Measurements from ENCODE around the gene DYNC2I2. TPM values are rescaled to one million over a fixed set of nuclear protein-coding genes. Genes with fewer than 3 reads are reported as not detected.
"Not testable (repeated sequence)": the region's sequence is repeated elsewhere in the genome, so short reads cannot be mapped to it uniquely, and the experiment has no call there.

DYNC2I2 gene
- total RNA-seq, 1 donor, result 2.1 TPM

- H3K27me3 ChIP-seq (ENCODE audit: insufficient read depth, low read length); H3K4me3 ChIP-seq (ENCODE audit: low read length); H3K4me1 ChIP-seq (ENCODE audit: insufficient read depth, low read length); H3K9me3 ChIP-seq (ENCODE audit: low read depth, low read length): not testable (repeated sequence)
These were observed 69.7 kb downstream of the DYNC2I2 start for GRCh38 chr9:128586934-128587333.

GRCh38 chr9:128585155-128585554 is 71.5 kb downstream of the DYNC2I2 start:
- H3K27me3 ChIP-seq (ENCODE audit: insufficient read depth, low read length); H3K9me3 ChIP-seq (ENCODE audit: low read depth, low read length); H3K4me3 ChIP-seq (ENCODE audit: low read length); H3K4me1 ChIP-seq (ENCODE audit: insufficient read depth, low read length): not testable (repeated sequence)

Other genes starting within 250 kb of the DYNC2I2 start
- gene CERCAM, start 236.0 kb downstream of the DYNC2I2 start, total RNA-seq, result 1.8 TPM
- gene ODF2, start 200.8 kb downstream of the DYNC2I2 start, total RNA-seq, result 18.1 TPM
- gene GLE1, start 152.1 kb downstream of the DYNC2I2 start, total RNA-seq, result 12.7 TPM
- 200 TPM for gene SPTAN1, start 104.3 kb downstream of the DYNC2I2 start, total RNA-seq
- gene SET, start 32.4 kb upstream of the DYNC2I2 start, total RNA-seq, result 386 TPM
- 0.73 TPM for gene PKN3, start 45.7 kb upstream of the DYNC2I2 start, total RNA-seq
- gene ZDHHC12, start 67.3 kb upstream of the DYNC2I2 start, total RNA-seq, result 19.6 TPM
- 23.4 TPM for gene ZER1, start 115.1 kb upstream of the DYNC2I2 start, total RNA-seq
- 26.4 TPM for gene TBC1D13, start 130.4 kb upstream of the DYNC2I2 start, total RNA-seq
- gene ENDOG, start 161.7 kb upstream of the DYNC2I2 start, total RNA-seq, result 3.0 TPM
- gene SPOUT1, start 172.9 kb upstream of the DYNC2I2 start, total RNA-seq, result 8.0 TPM
- gene KYAT1, start 225.1 kb upstream of the DYNC2I2 start, total RNA-seq, result 2.0 TPM
- 26.4 TPM for gene LRRC8A, start 225.3 kb upstream of the DYNC2I2 start, total RNA-seq